K562 (cell line): ENCODE results near the gene BBC3. TPM values are rescaled to one million over a fixed set of nuclear protein-coding genes. Genes with fewer than 3 reads are reported as not detected.

Experiments used
- ARID4B ChIP-seq: sonication (generic); formaldehyde crosslinking; IDR thresholded peaks from 2 replicates; pipeline ENCODE4 v1.8.0; 2022; ENCODE audit warnings: mild to moderate bottlenecking, missing genetic modification reagents
- ATF4 ChIP-seq: fragments of 450-650 bp; formaldehyde crosslinking; IDR thresholded peaks from 2 replicates; pipeline ENCODE4 v1.4.0; 2022; ENCODE audit warnings: mild to moderate bottlenecking, moderate library complexity
- CTBP1 ChIP-seq: fragments of 450-650 bp; IDR thresholded peaks from 2 replicates; pipeline ENCODE4 v1.6.1; 2016; ENCODE audit warnings: borderline replicate concordance
- ETV5 ChIP-seq: sonication (generic); formaldehyde crosslinking; IDR thresholded peaks from 2 replicates; pipeline ENCODE4 v1.4.0; 2020; ENCODE audit warnings: low read depth, mild to moderate bottlenecking, missing genetic modification reagents
- GATAD2A ChIP-seq: fragments of 450-650 bp; IDR thresholded peaks from 2 replicates; pipeline ENCODE4 v1.6.1; 2017
- HBP1 ChIP-seq: fragments of 450-650 bp; formaldehyde crosslinking; IDR thresholded peaks from 2 replicates; pipeline ENCODE4 v1.4.0; 2022; ENCODE audit warnings: missing genetic modification characterization
- HIVEP1 ChIP-seq: fragments of 250-450 bp; sonication (Bioruptor Pico); IDR thresholded peaks from 2 replicates; pipeline ENCODE4 v1.4.0; 2020; ENCODE audit warnings: mild to moderate bottlenecking
- IRF1 ChIP-seq: sonication (generic); formaldehyde crosslinking; IDR thresholded peaks from 2 replicates; pipeline ENCODE4 v1.8.0; 2022; ENCODE audit warnings: missing genetic modification reagents, mild to moderate bottlenecking, borderline replicate concordance
- MITF ChIP-seq: IDR thresholded peaks from 2 replicates; pipeline ENCODE4 v1.6.1; 2014; ENCODE audit warnings: antibody characterized with exemption
- NCOR1 ChIP-seq: fragments of 450-650 bp; IDR thresholded peaks from 2 replicates; pipeline ENCODE4 v1.6.1; 2016; ENCODE audit warnings: mild to moderate bottlenecking, moderate library complexity
- SIN3A ChIP-seq, 2 experiments: fragments of 150-350 bp in 1 of 2; IDR thresholded peaks; 2 replicates each; pipeline ENCODE4 v1.6.1; 2011 to 2016; ENCODE audit warnings: borderline replicate concordance in 2 of 2, low read depth in 2 of 2, low read length in 2 of 2, mild to moderate bottlenecking in 2 of 2, moderate library complexity in 2 of 2; ENCODE audit not compliant: control insufficient read depth in 1 of 2
- SMARCA4 ChIP-seq: fragments of 450-650 bp; IDR thresholded peaks from 2 replicates; pipeline ENCODE4 v1.6.1; 2016
- TAF1 ChIP-seq: IDR thresholded peaks from 2 replicates; pipeline ENCODE4 v1.6.1; 2011; ENCODE audit warnings: mild to moderate bottlenecking, low read length, moderate library complexity; ENCODE audit not compliant: insufficient read depth, control insufficient read depth, severe bottlenecking; ENCODE audit errors: extremely low read depth
- THRB ChIP-seq: fragments of 450-650 bp; formaldehyde crosslinking; conservative IDR thresholded peaks from 2 replicates; pipeline ENCODE4 v1.4.0; 2022; ENCODE audit warnings: mild to moderate bottlenecking, missing genetic modification characterization
- ZNF140 ChIP-seq: fragments of 250-450 bp; sonication (Bioruptor Pico); IDR thresholded peaks from 2 replicates; pipeline ENCODE4 v1.8.0; 2021; ENCODE audit warnings: moderate library complexity, mild to moderate bottlenecking, inconsistent platforms
- polyA plus RNA-seq, 8 experiments: library from polyadenylated mRNA; depleted of rRNA in 4 of 8; stranded (reverse) in 5 of 8; unstranded in 3 of 8; fragments of >200 nt; fragmentation: Nextera tagmentation in 2 of 8; fragmentation: Illumina TruSeq in 1 of 8; extraction: Ambion mirVana in 2 of 8; extraction: Trizol in 1 of 8; gene quantifications; 2 replicates each; pipeline versions ENCODE4 v1.2.1 to v1.2.3, GENCODE V29; 2011 to 2014; ENCODE audit warnings: inconsistent platforms in 1 of 8, missing spikeins in 1 of 8
- total RNA-seq, 7 experiments: library from RNA; depleted of rRNA in 6 of 7; stranded (reverse); fragments of >200 nt in 6 of 7; fragmentation: Illumina TruSeq in 2 of 7; extraction: Trizol in 2 of 7; gene quantifications; 2 replicates each; pipeline versions ENCODE4 v1.2.1 to v1.2.3, GENCODE V29; 2011 to 2021; ENCODE audit warnings: low replicate concordance in 1 of 7

The BBC3 gene
- total and polyA plus RNA-seq, 9 of the 15 experiments (the other 6 are each of a cell fraction or from before 2014, with no cell fraction given), result 0.15 to 30.7 (median 4.8) TPM

GRCh38 chr19:47274071-47274890 lies 43.3 kb upstream of the BBC3 start, which contains the start of gene INAFM1 (continued):
- TF ChIP-seq ATF4 (CRISPR knock-in tag), result peak; percentile 60
- TF ChIP-seq MITF, result no peak
- peak; percentile 87 for TF ChIP-seq HBP1 (CRISPR knock-in tag)
- TF ChIP-seq TAF1, result peak; percentile 50
- no peak for TF ChIP-seq ZNF140
- TF ChIP-seq GATAD2A, result no peak
- TF ChIP-seq THRB, result peak; percentile 89; the same call in 1 of the 2 replicates
- TF ChIP-seq ETV5 (CRISPR knock-in tag), result no peak
- peak; percentile 3; the same call in 1 of the 2 replicates for TF ChIP-seq ARID4B (CRISPR knock-in tag)
- TF ChIP-seq CTBP1, result 0 out of 2 replicates have a peak, but pooled peaks have one; percentile 13
- no peak for TF ChIP-seq IRF1
- no peak; the same call in 1 of the 2 replicates for TF ChIP-seq NCOR1
- TF ChIP-seq SMARCA4, result no peak
- TF ChIP-seq HIVEP1 (CRISPR knock-in tag), result peak; percentile 73; the same call in 1 of the 2 replicates
- TF ChIP-seq SIN3A (IDR thresholded peaks at IDR 0.05; ENCODE audit: borderline replicate concordance in 2 of 2, control insufficient read depth in 1 of 2, low read depth in 2 of 2, low read length in 2 of 2), result peak; percentile 2 to 61; a peak in 3 of 4 replicates
